IPS DF 4.7 (cell line): Measurements from ENCODE around the gene RAI2.
"Not testable (repeated sequence)": the region's sequence is repeated elsewhere in the genome, so short reads cannot be mapped to it uniquely, and the experiment has no call there.

ENCODE experiments used
- DNase-seq: peaks from one replicate; pipeline ENCODE4 v3.0.0-alpha.2; 2013; ENCODE audit warnings: low spot score; ENCODE audit errors: extremely low read depth

RAI2 gene

GRCh38 chrX:17786554-17787347, 74.3 kb downstream of the RAI2 start:
- DNase-seq: not testable (repeated sequence)

- DNase-seq: no peak
These were observed 81.7 kb downstream of the RAI2 start for GRCh38 chrX:17779434-17779833.

- no peak for DNase-seq
These were observed 82.1 kb downstream of the RAI2 start for GRCh38 chrX:17778997-17779396.

- DNase-seq: no peak
These were observed 87.0 kb downstream of the RAI2 start for GRCh38 chrX:17774053-17774452.

DNA sequence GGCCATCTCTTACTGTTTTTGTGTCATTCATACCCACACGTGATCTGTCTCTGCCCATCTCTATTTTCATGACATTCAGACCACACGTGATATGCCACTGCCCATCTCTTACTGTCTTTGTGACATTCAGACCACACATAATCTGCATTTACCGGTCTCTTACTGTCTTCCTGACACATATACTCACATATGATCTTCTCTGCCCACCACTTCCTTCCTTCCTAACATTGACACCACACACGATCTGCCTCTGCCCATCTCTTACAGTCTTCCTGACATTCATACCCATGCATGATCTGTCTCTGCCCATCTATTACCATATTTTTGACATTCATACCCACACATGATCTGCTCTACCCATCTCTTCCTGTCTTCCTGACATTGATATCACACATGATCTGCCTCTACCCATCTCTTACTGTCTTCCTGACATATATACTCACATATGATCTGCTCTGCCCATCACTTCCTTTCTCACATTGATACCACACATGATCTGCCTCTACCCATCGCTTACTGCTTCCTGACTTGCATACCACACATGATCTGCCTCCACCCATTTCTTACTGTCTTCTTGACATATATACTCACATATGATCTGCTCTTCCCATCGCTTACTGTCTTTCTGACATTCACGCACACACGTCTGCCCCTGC, 87.7 kb downstream of the RAI2 start:
- no peak for DNase-seq

DNA sequence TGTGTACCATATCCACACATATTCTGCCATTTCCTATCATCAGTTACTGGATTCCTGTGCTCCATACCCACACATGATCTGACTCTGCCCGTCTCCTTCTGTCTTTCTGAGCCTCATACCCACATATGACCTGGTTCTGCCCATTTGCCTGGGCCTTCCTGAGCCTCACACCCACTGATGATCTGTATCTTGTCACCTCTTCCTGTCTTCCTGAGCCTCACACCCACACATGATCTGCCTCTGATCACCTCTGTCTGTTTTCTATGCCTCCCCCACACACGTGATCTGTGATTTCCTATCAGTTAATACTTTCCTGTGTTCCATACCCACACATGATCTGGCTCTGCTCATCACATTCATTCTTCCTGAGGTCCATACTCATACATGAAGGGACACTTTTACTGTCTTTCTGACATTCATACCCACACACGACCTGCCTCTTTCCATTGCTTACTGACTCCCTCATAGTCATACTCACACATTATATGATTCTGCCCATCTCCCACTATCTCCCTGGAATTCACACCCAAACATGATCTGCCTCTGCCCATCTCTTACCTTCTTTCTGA, 91.3 kb downstream of the RAI2 start:
- DNase-seq: no peak

DNA sequence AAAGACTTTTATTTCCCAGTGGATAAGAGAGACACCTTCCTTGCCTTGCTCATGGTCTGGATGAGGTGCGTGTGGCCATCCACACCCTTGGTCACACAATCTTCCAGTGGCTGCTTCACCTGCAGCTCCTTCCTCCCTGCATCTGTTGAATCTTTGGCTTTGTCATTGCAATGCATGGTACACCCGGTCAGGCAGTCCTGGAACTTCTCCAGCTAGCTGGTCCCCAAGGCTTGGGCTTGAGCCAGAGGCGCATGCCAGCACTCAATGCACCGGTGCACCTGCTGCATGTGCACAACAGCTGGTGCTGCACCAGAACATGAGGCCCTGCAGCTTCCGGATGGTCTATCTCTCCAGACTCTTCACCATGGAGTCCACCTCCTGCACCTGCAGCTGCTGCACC, 92.1 kb downstream of the RAI2 start:
- no peak for DNase-seq

GRCh38 chrX:17767734-17768133, 93.4 kb downstream of the RAI2 start:
- DNase-seq: no peak

- no peak for DNase-seq
These were observed 101.1 kb downstream of the RAI2 start for GRCh38 chrX:17759990-17760389.

DNA sequence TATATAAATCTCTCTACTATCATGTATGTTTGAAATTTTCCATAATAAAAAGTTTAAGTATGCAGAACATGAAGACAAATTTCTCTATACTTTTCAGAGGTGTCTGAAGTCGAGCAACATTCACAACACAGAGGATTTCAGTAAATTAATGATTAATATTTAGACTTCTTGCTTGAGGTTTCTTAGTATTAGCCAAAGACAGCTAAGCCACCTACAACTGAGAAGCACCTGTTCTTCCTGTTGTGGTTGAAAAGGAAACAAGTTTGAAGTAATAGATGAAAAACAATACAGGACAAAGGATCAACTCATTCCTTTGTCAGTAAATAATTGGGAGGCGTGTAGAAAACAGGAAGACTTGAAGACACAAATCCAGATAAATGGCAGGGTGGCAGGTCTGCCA, 102.7 kb downstream of the RAI2 start:
- no peak for DNase-seq

- no peak for DNase-seq
These were observed 110.7 kb downstream of the RAI2 start for GRCh38 chrX:17750436-17750835.
